Breast epithelium (tissue), 4 donors: ENCODE results near the gene ELF5. TPM values are rescaled to one million over a fixed set of nuclear protein-coding genes. Genes with fewer than 3 reads are reported as not detected.

Experiments
- DNase-seq, 2 donors: peaks; one replicate each; pipeline ENCODE4 v3.0.0-alpha.2; 2019; ENCODE audit warnings: low spot score in 2 of 2
- H3K27ac ChIP-seq, 2 donors: fragments of 200-600 bp; sonication (generic) in 1 of 2; one replicate each; pipeline ENCODE4 v1.5.1; 2016 to 2019; ENCODE audit warnings: mild to moderate bottlenecking in 1 of 2
- H3K27me3 ChIP-seq, 2 donors: fragments of 200-600 bp; sonication (generic) in 1 of 2; one replicate each; pipeline versions ENCODE4 v1.5.1 to v1.6.0; 2017 to 2019; ENCODE audit warnings: control low read depth in 1 of 2, mild to moderate bottlenecking in 1 of 2
- H3K36me3 ChIP-seq: fragments of 200-600 bp; one replicate; pipeline ENCODE4 v1.5.1; 2019
- H3K4me1 ChIP-seq, 2 donors: fragments of 200-600 bp; sonication (generic); one replicate each; pipeline ENCODE4 v1.5.1; 2016 to 2019; ENCODE audit warnings: control low read depth in 1 of 2
- H3K4me3 ChIP-seq, 3 donors: fragments of 200-600 bp; sonication (generic); 1 replicate in 2 of 3; 2 replicates in 1 of 3; pipeline ENCODE4 v1.5.1; 2016 to 2019; ENCODE audit warnings: mild to moderate bottlenecking in 3 of 3, moderate library complexity in 2 of 3
- H3K9me3 ChIP-seq, 2 donors: fragments of 200-600 bp; sonication (generic) in 1 of 2; one replicate each; pipeline ENCODE4 v1.5.1; 2016 to 2019; ENCODE audit warnings: control low read depth in 1 of 2
- POLR2A ChIP-seq: fragments of 450-650 bp; IDR thresholded peaks from one replicate; pipeline ENCODE4 v1.6.1; 2016; ENCODE audit warnings: antibody characterized with exemption, mild to moderate bottlenecking, moderate library complexity
- POLR2AphosphoS5 ChIP-seq, 3 donors: sonication (generic); formaldehyde crosslinking; IDR thresholded peaks; one replicate each; pipeline ENCODE4 v1.6.1; 2017; ENCODE audit warnings: antibody characterized with exemption in 3 of 3
- intact Hi-C: fragments of 100-400 bp; cut with DNase I; formaldehyde crosslinking; loops from one replicate; pipeline ENCODE4 v1.15.1; 2023; ENCODE audit warnings: low total_unique reads
- total RNA-seq, 3 donors: library from RNA; depleted of rRNA; stranded (reverse); fragments of >200 nt; gene quantifications; one replicate each; pipeline ENCODE4 v1.1.0, GENCODE V29; 2016
- TF ChIP-seq, protein P1 (sequence below), 3 donors: fragments of 450-650 bp; IDR thresholded peaks; one replicate each; pipeline ENCODE4 v1.5.1; 2016 to 2017; ENCODE audit warnings: antibody characterized with exemption in 3 of 3, mild to moderate bottlenecking in 3 of 3, moderate library complexity in 3 of 3

ELF5 gene
- total RNA-seq, 3 donors from 2014 or later = 18.7 to 32.5 TPM; not detected in 1

DNA sequence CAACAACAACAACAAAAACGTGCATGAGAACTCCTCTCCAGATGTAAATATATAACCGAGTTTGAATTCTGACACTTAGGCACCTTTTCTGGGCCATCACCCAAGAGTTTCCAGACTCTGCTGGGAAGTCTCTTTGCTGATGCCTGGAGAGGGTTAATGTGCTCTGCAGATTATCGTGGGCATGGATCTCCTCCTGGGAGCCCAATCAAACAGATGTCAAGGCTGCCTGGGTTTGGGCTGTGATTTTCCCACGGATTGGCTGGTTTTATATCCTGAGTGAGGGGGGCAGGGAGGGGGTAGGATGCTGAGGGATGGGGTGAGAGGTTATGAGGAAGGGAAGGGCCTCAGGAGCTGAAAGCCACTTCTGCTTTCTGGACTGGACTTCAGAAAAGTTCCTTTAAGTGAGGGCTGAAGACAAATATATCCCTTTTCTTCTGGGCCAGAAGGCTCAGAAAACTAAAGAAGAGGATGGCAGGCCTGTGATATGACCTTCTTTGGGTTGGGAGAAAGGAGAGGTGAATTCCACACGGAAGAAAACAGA lies 4.2 kb downstream of the ELF5 start:
- TF ChIP-seq POLR2AphosphoS5 (IDR thresholded peaks at IDR 0.05) = no peak
- TF ChIP-seq, protein P1, sequence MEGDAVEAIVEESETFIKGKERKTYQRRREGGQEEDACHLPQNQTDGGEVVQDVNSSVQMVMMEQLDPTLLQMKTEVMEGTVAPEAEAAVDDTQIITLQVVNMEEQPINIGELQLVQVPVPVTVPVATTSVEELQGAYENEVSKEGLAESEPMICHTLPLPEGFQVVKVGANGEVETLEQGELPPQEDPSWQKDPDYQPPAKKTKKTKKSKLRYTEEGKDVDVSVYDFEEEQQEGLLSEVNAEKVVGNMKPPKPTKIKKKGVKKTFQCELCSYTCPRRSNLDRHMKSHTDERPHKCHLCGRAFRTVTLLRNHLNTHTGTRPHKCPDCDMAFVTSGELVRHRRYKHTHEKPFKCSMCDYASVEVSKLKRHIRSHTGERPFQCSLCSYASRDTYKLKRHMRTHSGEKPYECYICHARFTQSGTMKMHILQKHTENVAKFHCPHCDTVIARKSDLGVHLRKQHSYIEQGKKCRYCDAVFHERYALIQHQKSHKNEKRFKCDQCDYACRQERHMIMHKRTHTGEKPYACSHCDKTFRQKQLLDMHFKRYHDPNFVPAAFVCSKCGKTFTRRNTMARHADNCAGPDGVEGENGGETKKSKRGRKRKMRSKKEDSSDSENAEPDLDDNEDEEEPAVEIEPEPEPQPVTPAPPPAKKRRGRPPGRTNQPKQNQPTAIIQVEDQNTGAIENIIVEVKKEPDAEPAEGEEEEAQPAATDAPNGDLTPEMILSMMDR (IDR thresholded peaks at IDR 0.05) = no peak
- intact Hi-C loops = no loop called here
- Histone ChIP-seq H3K4me3 (no peak overlapping the region), H3K4me1 (no peaks in the 10 kb centered on the region), H3K27me3 (no peaks in the 10 kb centered on the region), H3K36me3 (no peaks in the 10 kb centered on the region), H3K27ac (no peak overlapping the region), H3K9me3 (no peaks in the 10 kb centered on the region)
- DNase-seq = no peak

DNA sequence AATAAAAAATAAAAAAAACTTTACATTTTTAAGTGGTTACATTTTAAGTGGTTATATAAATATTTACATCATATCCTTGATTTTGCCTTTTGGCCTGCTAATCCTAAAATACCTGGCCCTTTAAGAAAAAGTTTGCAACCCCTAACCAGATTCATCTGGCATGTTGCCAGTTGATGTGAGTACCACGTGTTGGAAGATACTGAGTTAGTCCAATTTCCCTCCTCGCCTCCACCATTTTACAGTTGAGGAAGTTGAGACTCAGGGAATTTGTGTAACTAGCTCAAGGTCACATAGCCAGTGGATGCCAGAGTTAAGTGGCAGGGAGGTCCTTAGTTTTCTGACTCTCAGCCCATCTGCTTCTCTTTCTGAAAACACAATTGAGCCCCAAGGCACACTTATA lies 5.1 kb downstream of the ELF5 start:
- intact Hi-C loops = no loop called here
- H3K4me3 ChIP-seq = no peak overlapping the region

DNA sequence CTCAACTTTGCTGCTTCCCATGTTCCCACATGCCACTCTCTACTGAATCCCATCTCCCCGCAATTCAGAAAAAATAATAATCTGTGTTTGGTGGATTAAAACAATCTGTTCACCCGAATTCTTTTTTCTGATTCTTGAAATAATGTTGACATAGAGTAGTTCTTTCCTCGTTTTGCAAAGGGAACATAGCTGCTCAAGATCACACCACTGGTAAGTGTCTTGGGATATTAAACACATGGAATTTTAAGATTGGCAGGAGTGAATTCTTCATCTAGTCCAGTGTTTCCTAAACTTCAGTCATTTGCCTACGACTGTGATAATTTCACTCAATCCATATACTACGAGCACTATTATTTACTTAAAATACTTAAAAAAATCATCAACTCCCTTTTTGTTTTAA lies 6.0 kb downstream of the ELF5 start:
- intact Hi-C loops = no loop called here
- no peaks in the 10 kb centered on the region for H3K9me3 ChIP-seq
- no peaks in the 10 kb centered on the region for H3K36me3 ChIP-seq
- H3K27ac ChIP-seq = no peak overlapping the region
- no peak overlapping the region for H3K4me3 ChIP-seq
- TF ChIP-seq, protein P1 (IDR thresholded peaks at IDR 0.05) = no peak
- TF ChIP-seq POLR2AphosphoS5 (IDR thresholded peaks at IDR 0.05) = no peak
- no peak for TF ChIP-seq POLR2A
- no peaks in the 10 kb centered on the region for H3K4me1 ChIP-seq
- no peak for DNase-seq
- no peaks in the 10 kb centered on the region for H3K27me3 ChIP-seq

More for the DNA sequence above, 5.1 kb downstream of the ELF5 start:
- DNase-seq = no peak
- no peaks in the 10 kb centered on the region for H3K36me3 ChIP-seq
- H3K4me1 ChIP-seq = no peaks in the 10 kb centered on the region
- TF ChIP-seq POLR2AphosphoS5 (IDR thresholded peaks at IDR 0.05) (no peak), POLR2A (no peak)
- TF ChIP-seq, protein P1 (IDR thresholded peaks at IDR 0.05) = no peak
- H3K27me3 ChIP-seq = no peaks in the 10 kb centered on the region
- no peak overlapping the region for H3K27ac ChIP-seq
- H3K9me3 ChIP-seq = no peaks in the 10 kb centered on the region

DNA sequence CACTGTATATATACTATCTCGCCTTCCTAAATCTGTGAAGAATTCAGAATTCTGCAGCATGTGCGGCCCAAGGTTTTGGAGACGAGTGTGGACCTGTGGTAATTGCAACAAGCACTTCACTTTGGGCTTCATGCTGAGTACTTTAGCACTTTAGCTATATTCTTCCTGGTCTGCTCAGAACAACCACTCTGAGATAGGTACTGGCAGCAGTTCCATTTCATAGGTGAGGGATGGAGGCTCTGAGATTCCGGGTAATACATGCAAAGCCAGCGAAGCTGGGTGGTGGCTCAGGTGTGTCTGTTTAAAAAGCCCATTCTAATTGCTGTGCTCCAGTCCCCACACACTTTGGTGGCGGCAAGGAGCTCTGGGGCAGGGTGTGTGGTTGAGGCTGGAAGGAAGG lies 6.4 kb downstream of the ELF5 start:
- Histone ChIP-seq H3K27me3 (no peaks in the 10 kb centered on the region), H3K4me1 (peaks cover under 1 to 3% of the 10 kb centered on the region in 2 donors), H3K9me3 (no peaks in the 10 kb centered on the region), H3K4me3 (no peak overlapping the region), H3K36me3 (no peaks in the 10 kb centered on the region), H3K27ac (no peak overlapping the region)
- TF ChIP-seq POLR2A = no peak
- TF ChIP-seq POLR2AphosphoS5 (IDR thresholded peaks at IDR 0.05) = no peak
- TF ChIP-seq, protein P1 (IDR thresholded peaks at IDR 0.05) = no peak
- intact Hi-C loops = no loop called here
- DNase-seq = no peak

DNA sequence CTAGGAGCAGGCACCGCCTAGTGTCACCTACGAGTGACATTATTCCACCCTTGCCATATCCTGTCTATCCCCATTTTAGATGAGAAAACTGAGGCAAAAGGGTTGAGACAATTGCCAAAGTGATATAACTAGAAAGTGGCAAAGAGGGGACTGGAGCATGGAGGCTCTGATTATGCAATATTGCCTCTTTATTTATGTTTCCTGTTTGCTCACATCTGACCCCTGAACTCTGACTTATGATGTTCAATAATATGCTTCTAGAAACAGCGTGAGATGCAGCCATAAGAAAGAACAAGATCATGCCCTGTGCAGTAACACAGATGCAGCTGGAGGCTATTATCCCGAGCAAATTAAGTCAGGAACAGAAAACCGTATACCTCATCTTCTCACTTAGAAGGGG lies 7.7 kb downstream of the ELF5 start:
- Histone ChIP-seq H3K36me3 (no peaks in the 10 kb centered on the region), H3K4me3 (no peak overlapping the region), H3K9me3 (no peaks in the 10 kb centered on the region), H3K4me1 (peaks cover 4 to 6% of the 10 kb centered on the region in 2 donors), H3K27ac (no peak overlapping the region), H3K27me3 (no peaks in the 10 kb centered on the region)
- intact Hi-C loops = no loop called here
- TF ChIP-seq, protein P1 (IDR thresholded peaks at IDR 0.05) = no peak
- TF ChIP-seq POLR2AphosphoS5 (IDR thresholded peaks at IDR 0.05) = no peak
- no peak for TF ChIP-seq POLR2A
- no peak for DNase-seq
